B cell (primary cell): ENCODE results near the gene PCSK2. TPM values are rescaled to one million over a fixed set of nuclear protein-coding genes. Genes with fewer than 3 reads are reported as not detected.

ENCODE experiments used
- ATAC-seq: fragments of 200-7000 bp; cut with Tn5 transposase; one replicate; pipeline ENCODE4 v1.10.0; 2021; ENCODE audit warnings: low read depth, mild to moderate bottlenecking, moderate number of reproducible peaks, moderate library complexity
- CTCF ChIA-PET: fragments of 350-600 bp; sonication (Branson Sonifier 250); formaldehyde crosslinking; loops from one replicate; lab custom pipeline; 2021; ENCODE audit warnings: antibody characterized with exemption, inconsistent platforms; lab: Charles Lee
- POLR2A ChIA-PET: fragments of 350-600 bp; sonication (Branson Sonifier 250); formaldehyde crosslinking; loops from one replicate; lab custom pipeline; 2021; ENCODE audit warnings: antibody characterized with exemption; lab: Charles Lee
- DNase-seq: peaks from one replicate; pipeline ENCODE4 v3.0.0; 2013
- H2AFZ ChIP-seq: 2 replicates; pipeline ENCODE4 v1.6.1; 2012; ENCODE audit warnings: mild to moderate bottlenecking, low read depth, low read length; ENCODE audit not compliant: insufficient read depth, poor library complexity, severe bottlenecking
- H3K27ac ChIP-seq, 2 donors: 1 replicate in 1 of 2; 2 replicates in 1 of 2; pipeline ENCODE4 v1.5.1; 2012 to 2013; ENCODE audit warnings: low read length in 2 of 2, mild to moderate bottlenecking in 2 of 2, moderate library complexity in 1 of 2
- H3K27me3 ChIP-seq, 4 experiments: fragments of 200-600 bp in 1 of 4; sonication (generic) in 1 of 4; replicated peaks in 1 of 4; 1 replicate in 2 of 4; 2 replicates in 2 of 4; pipeline versions ENCODE4 v1.6.1 to v1.7.0; 2013 to 2016; ENCODE audit warnings: low read length in 3 of 4, mild to moderate bottlenecking in 2 of 4, mixed read lengths in 1 of 4, moderate library complexity in 1 of 4; ENCODE audit not compliant: insufficient read depth in 4 of 4, control insufficient read depth in 3 of 4; ENCODE audit errors: control extremely low read depth in 1 of 4
- H3K36me3 ChIP-seq, 2 experiments: replicated peaks in 1 of 2; 1 replicate in 1 of 2; 2 replicates in 1 of 2; pipeline versions ENCODE4 v1.6.1 to v1.7.1; 2013; ENCODE audit warnings: low read length in 1 of 2; ENCODE audit not compliant: insufficient read depth in 2 of 2, control insufficient read depth in 1 of 2; ENCODE audit errors: control extremely low read depth in 1 of 2, extremely low read depth in 1 of 2
- H3K4me1 ChIP-seq, 2 donors: fragments of 200-600 bp in 1 of 2; sonication (generic) in 1 of 2; 1 replicate in 1 of 2; 2 replicates in 1 of 2; pipeline versions ENCODE4 v1.5.1 to v1.6.1; 2013 to 2017; ENCODE audit warnings: low read length in 2 of 2; ENCODE audit not compliant: control insufficient read depth in 2 of 2, insufficient read depth in 2 of 2
- H3K4me2 ChIP-seq: replicated peaks from 2 replicates; pipeline ENCODE3; 2012; ENCODE audit warnings: mild to moderate bottlenecking, low read depth, low read length; ENCODE audit not compliant: poor library complexity, severe bottlenecking
- H3K4me3 ChIP-seq, 5 experiments: fragments of 200-600 bp in 1 of 5; sonication (generic) in 1 of 5; 1 replicate in 3 of 5; 2 replicates in 2 of 5; pipeline versions ENCODE4 v1.5.1 to v1.7.0; 2011 to 2016; ENCODE audit warnings: low read length in 4 of 5, mild to moderate bottlenecking in 4 of 5, low read depth in 2 of 5, control low read depth in 1 of 5, moderate library complexity in 1 of 5; ENCODE audit not compliant: insufficient read depth in 1 of 5; ENCODE audit errors: control extremely low read depth in 1 of 5, extremely low read depth in 1 of 5
- H3K79me2 ChIP-seq: fragments of 200-600 bp; sonication (generic); one replicate; pipeline ENCODE4 v1.6.0; 2016; ENCODE audit warnings: low read length; ENCODE audit not compliant: control insufficient read depth, insufficient read depth
- H3K9ac ChIP-seq: fragments of 200-600 bp; sonication (generic); 2 replicates; pipeline ENCODE4 v1.6.1; 2017; ENCODE audit warnings: mild to moderate bottlenecking, low read length, moderate library complexity
- H3K9me3 ChIP-seq, 3 donors: one replicate each; pipeline versions ENCODE4 v1.6.1 to v1.7.1; 2013; ENCODE audit warnings: low read length in 2 of 3; ENCODE audit not compliant: control insufficient read depth in 2 of 3, insufficient read depth in 1 of 3; ENCODE audit errors: control extremely low read depth in 1 of 3
- H4K20me1 ChIP-seq: 2 replicates; pipeline ENCODE4 v1.6.0; 2012; ENCODE audit warnings: mild to moderate bottlenecking, low read length; ENCODE audit not compliant: insufficient read depth, control insufficient read depth, poor library complexity, severe bottlenecking
- H3K27ac Mint-ChIP-seq: one replicate; pipeline ENCODE4 v1.8.0; 2021; ENCODE audit warnings: mixed read lengths
- H3K27me3 Mint-ChIP-seq: one replicate; pipeline ENCODE4 v1.8.0; 2021; ENCODE audit warnings: mixed read lengths
- H3K4me1 Mint-ChIP-seq: one replicate; pipeline ENCODE4 v1.8.0; 2021; ENCODE audit warnings: mixed read lengths
- H3K4me3 Mint-ChIP-seq: one replicate; pipeline ENCODE4 v1.8.0; 2021; ENCODE audit warnings: mixed read lengths
- H3K9me3 Mint-ChIP-seq: one replicate; pipeline ENCODE4 v1.8.0; 2022; ENCODE audit warnings: mixed read lengths; ENCODE audit not compliant: insufficient read depth
- CTCF ChIP-seq: fragments of 200-600 bp; IDR thresholded peaks from one replicate; pipeline ENCODE4 v1.8.0; 2022; ENCODE audit warnings: antibody characterized with exemption, mild to moderate bottlenecking
- EZH2 ChIP-seq: IDR thresholded peaks from 2 replicates; pipeline ENCODE4 v1.6.1; 2012; ENCODE audit warnings: borderline replicate concordance, low read depth, mild to moderate bottlenecking, moderate library complexity, low read length; ENCODE audit not compliant: insufficient read depth, poor library complexity, severe bottlenecking
- WGBS: methylation state at CpG from one replicate; pipeline ENCODE4 v1.1.5; 2013; ENCODE audit warnings: missing lambda C conversion rate; ENCODE audit not compliant: insufficient coverage; 5-methylcytosine and 5-hydroxymethylcytosine counted together
- intact Hi-C: fragments of 100-400 bp; cut with micrococcal nuclease; formaldehyde crosslinking; loops from one replicate; pipeline ENCODE4 v1.10.0; 2022
- polyA plus RNA-seq: library from polyadenylated mRNA; depleted of rRNA; stranded (reverse); fragments of >200 nt; gene quantifications from 2 replicates; pipeline ENCODE4 v1.2.3, GENCODE V29; 2012
- total RNA-seq, 2 donors: library from RNA; stranded (reverse); fragments of 120-200 nt in 1 of 2; gene quantifications; 1 replicate in 1 of 2; 2 replicates in 1 of 2; pipeline versions ENCODE4 v1.2.3 to v1.2.4, GENCODE V29; 2013 to 2022

The PCSK2 gene
- total and polyA plus RNA-seq, 2 donors (not counting 1 experiment from before 2014, with no cell fraction given), result not detected

- POLR2A ChIA-PET, result no interaction called here
- TF ChIP-seq EZH2 (no peak), CTCF (no peak)
- ATAC-seq (no peak), DNase-seq (no peak)
- H3K4me3 Mint-ChIP-seq, result no peak overlapping the region
- no peaks in the 10 kb centered on the region for H3K79me2 ChIP-seq
- 100% methylated on average over 2 of the region's 3 CpGs for WGBS
- H3K27ac Mint-ChIP-seq, result no peak overlapping the region
- H3K27me3 Mint-ChIP-seq, result peaks cover 11% of the 10 kb centered on the region
- no peak overlapping the region for H3K27ac ChIP-seq
- CTCF ChIA-PET, result no interaction called here
- no peaks in the 10 kb centered on the region for H3K4me1 ChIP-seq
- intact Hi-C loops, result no loop called here
- H3K4me1 Mint-ChIP-seq, result no peaks in the 10 kb centered on the region
- H2AFZ ChIP-seq, result no peak overlapping the region
- no peaks in the 10 kb centered on the region for H3K9me3 ChIP-seq
- no peaks in the 10 kb centered on the region for H4K20me1 ChIP-seq
- no peaks in the 10 kb centered on the region for H3K36me3 ChIP-seq
- no peak overlapping the region for H3K4me3 ChIP-seq
- H3K4me2 ChIP-seq, result no peak overlapping the region
- no peak overlapping the region for H3K9ac ChIP-seq
- H3K9me3 Mint-ChIP-seq, result no peaks in the 10 kb centered on the region
- no peaks in the 10 kb centered on the region for H3K27me3 ChIP-seq
These were observed 123.5 kb downstream of the PCSK2 start for GRCh38 chr20:17350321-17350720.

- Histone ChIP-seq H3K27me3 (no peaks in the 10 kb centered on the region), H2AFZ (no peak overlapping the region), H3K9me3 (no peaks in the 10 kb centered on the region), H3K9ac (no peak overlapping the region), H3K4me2 (no peak overlapping the region), H3K79me2 (no peaks in the 10 kb centered on the region), H3K36me3 (no peaks in the 10 kb centered on the region), H3K4me1 (no peaks in the 10 kb centered on the region), H3K4me3 (no peak overlapping the region), H3K27ac (no peak overlapping the region), H4K20me1 (no peaks in the 10 kb centered on the region)
- TF ChIP-seq EZH2, result no peak
- no peak for TF ChIP-seq CTCF
- no peak overlapping the region for H3K4me3 Mint-ChIP-seq
- ChIA-PET POLR2A (no interaction called here), CTCF (no interaction called here)
- H3K4me1 Mint-ChIP-seq, result no peaks in the 10 kb centered on the region
- no peaks in the 10 kb centered on the region for H3K9me3 Mint-ChIP-seq
- H3K27ac Mint-ChIP-seq, result no peak overlapping the region
- no peaks in the 10 kb centered on the region for H3K27me3 Mint-ChIP-seq
- ATAC-seq, result no peak
- intact Hi-C loops, result no loop called here
- DNase-seq, result no peak
- WGBS, result 67% methylated on average over 1 of the region's 2 CpGs
These were observed 130.4 kb downstream of the PCSK2 start for GRCh38 chr20:17357238-17357637.
